ENCODE measurements around the gene N4BP2L2. TPM values are rescaled to one million over a fixed set of nuclear protein-coding genes. Genes with fewer than 3 reads are reported as not detected.

The N4BP2L2 gene
- total RNA-seq, 1 experiment from 2014 or later = 96.8 TPM

GRCh38 chr13:32413284-32413683 lies 125.3 kb downstream of the N4BP2L2 start:
- Histone ChIP-seq H3K36me3 (ENCODE audit: insufficient read depth, low read length, poor library complexity, severe bottlenecking) (no peaks in the 10 kb centered on the region), H3K27me3 (replicated peaks; ENCODE audit: insufficient read depth, low read depth, low read length, poor library complexity) (no peaks in the 10 kb centered on the region), H3K9me3 (ENCODE audit: low read depth, low read length, poor library complexity, severe bottlenecking) (no peaks in the 10 kb centered on the region), H3K4me1 (ENCODE audit: insufficient read depth, low read length, poor library complexity, severe bottlenecking) (no peaks in the 10 kb centered on the region), H3K4me3 (ENCODE audit: low read depth, low read length, poor library complexity, severe bottlenecking) (no peak overlapping the region), H3K27ac (ENCODE audit: low read depth, low read length, poor library complexity, severe bottlenecking) (no peak overlapping the region)
- TF ChIP-seq CTCF (conservative IDR thresholded peaks at IDR 0.05; ENCODE audit: low read depth, low read length) = no peak
- no peak for TF ChIP-seq EZH2 (IDR thresholded peaks at IDR 0.05; ENCODE audit: borderline replicate concordance, low read depth, low read length, poor library complexity, severe bottlenecking)
- ChIA-PET CTCF (no interaction called here), POLR2A (ENCODE audit: low non-redundant PET) (no interaction called here)
- DNase-seq (ENCODE audit: low spot score) = no peak
- no TSS peak for BruUV-seq (replicated peaks)
- intact Hi-C loops (cut with micrococcal nuclease; ENCODE audit: unreplicated experiment) = no loop called here

- no peak overlapping the region for H3K4me3 ChIP-seq (ENCODE audit: low read depth, low read length, poor library complexity, severe bottlenecking)
- no peaks in the 10 kb centered on the region for H3K27me3 ChIP-seq (replicated peaks; ENCODE audit: insufficient read depth, low read depth, low read length, poor library complexity)
- no peak for TF ChIP-seq CTCF (conservative IDR thresholded peaks at IDR 0.05; ENCODE audit: low read depth, low read length)
- no peak for TF ChIP-seq EZH2 (IDR thresholded peaks at IDR 0.05; ENCODE audit: borderline replicate concordance, low read depth, low read length, poor library complexity, severe bottlenecking)
- ChIA-PET POLR2A (ENCODE audit: low non-redundant PET) (no interaction called here), CTCF (no interaction called here)
- no peak for DNase-seq (ENCODE audit: low spot score)
- no TSS peak for BruUV-seq (replicated peaks)
- no peaks in the 10 kb centered on the region for H3K36me3 ChIP-seq (ENCODE audit: insufficient read depth, low read length, poor library complexity, severe bottlenecking)
- intact Hi-C loops (cut with micrococcal nuclease; ENCODE audit: unreplicated experiment) = no loop called here
- H3K27ac ChIP-seq (ENCODE audit: low read depth, low read length, poor library complexity, severe bottlenecking) = no peak overlapping the region
- no peaks in the 10 kb centered on the region for H3K4me1 ChIP-seq (ENCODE audit: insufficient read depth, low read length, poor library complexity, severe bottlenecking)
- no peaks in the 10 kb centered on the region for H3K9me3 ChIP-seq (ENCODE audit: low read depth, low read length, poor library complexity, severe bottlenecking)
These were observed 128.8 kb downstream of the N4BP2L2 start for GRCh38 chr13:32409561-32410421.

GRCh38 chr13:32409001-32409313 lies 129.6 kb downstream of the N4BP2L2 start:
- BruUV-seq (replicated peaks) = no TSS peak
- TF ChIP-seq CTCF (conservative IDR thresholded peaks at IDR 0.05; ENCODE audit: low read depth, low read length) (no peak), EZH2 (IDR thresholded peaks at IDR 0.05; ENCODE audit: borderline replicate concordance, low read depth, low read length, poor library complexity, severe bottlenecking) (no peak)
- intact Hi-C loops (cut with micrococcal nuclease; ENCODE audit: unreplicated experiment) = no loop called here
- ChIA-PET POLR2A (ENCODE audit: low non-redundant PET) (no interaction called here), CTCF (no interaction called here)
- Histone ChIP-seq H3K9me3 (ENCODE audit: low read depth, low read length, poor library complexity, severe bottlenecking) (no peaks in the 10 kb centered on the region), H3K4me3 (ENCODE audit: low read depth, low read length, poor library complexity, severe bottlenecking) (no peak overlapping the region), H3K4me1 (ENCODE audit: insufficient read depth, low read length, poor library complexity, severe bottlenecking) (no peaks in the 10 kb centered on the region), H3K27ac (ENCODE audit: low read depth, low read length, poor library complexity, severe bottlenecking) (no peak overlapping the region), H3K36me3 (ENCODE audit: insufficient read depth, low read length, poor library complexity, severe bottlenecking) (no peaks in the 10 kb centered on the region), H3K27me3 (replicated peaks; ENCODE audit: insufficient read depth, low read depth, low read length, poor library complexity) (no peaks in the 10 kb centered on the region)
- no peak for DNase-seq (ENCODE audit: low spot score)

Measured in A673 (cell line).